GM12878 (cell line): ENCODE data around the gene VPS18. TPM values are rescaled to one million over a fixed set of nuclear protein-coding genes. Genes with fewer than 3 reads are reported as not detected.

ENCODE experiments used
- BMI1 ChIP-seq: fragments of 450-650 bp; IDR thresholded peaks from 2 replicates; pipeline ENCODE4 v1.6.1; 2016; ENCODE audit warnings: mild to moderate bottlenecking, moderate library complexity, borderline replicate concordance
- HDAC6 ChIP-seq: fragments of 200-600 bp; sonication (generic); IDR thresholded peaks from one replicate; pipeline ENCODE4 v1.8.0; 2017; ENCODE audit warnings: antibody characterized with exemption; ENCODE audit not compliant: unreplicated experiment
- MLLT1 ChIP-seq: fragments of 450-650 bp; IDR thresholded peaks from 2 replicates; pipeline ENCODE4 v1.6.1; 2016; ENCODE audit warnings: mild to moderate bottlenecking
- NR2C1 ChIP-seq: fragments of 450-650 bp; IDR thresholded peaks from 2 replicates; pipeline ENCODE4 v1.6.1; 2017; ENCODE audit warnings: antibody characterized with exemption, mild to moderate bottlenecking, moderate library complexity
- NR2C2 ChIP-seq: IDR thresholded peaks from 2 replicates; pipeline ENCODE4 v1.6.1; 2011; ENCODE audit warnings: borderline replicate concordance, low read depth; ENCODE audit not compliant: control insufficient read depth, insufficient read length
- NR2F1 ChIP-seq: fragments of 450-650 bp; conservative IDR thresholded peaks from 2 replicates; pipeline ENCODE4 v1.6.1; 2017; ENCODE audit warnings: mild to moderate bottlenecking
- PAX8 ChIP-seq: fragments of 450-650 bp; IDR thresholded peaks from 2 replicates; pipeline ENCODE4 v1.6.1; 2017; ENCODE audit warnings: mild to moderate bottlenecking, moderate library complexity
- PRDM15 ChIP-seq: fragments of 450-650 bp; formaldehyde crosslinking; IDR thresholded peaks from 2 replicates; pipeline ENCODE4 v1.4.0; 2020; ENCODE audit warnings: mild to moderate bottlenecking, moderate library complexity
- SIN3A ChIP-seq: IDR thresholded peaks from 2 replicates; pipeline ENCODE4 v1.6.1; 2012; ENCODE audit warnings: low read depth, low read length, improper control_type of control experiment
- SMARCA5 ChIP-seq: fragments of 450-650 bp; IDR thresholded peaks from 2 replicates; pipeline ENCODE4 v1.6.1; 2017; ENCODE audit warnings: mild to moderate bottlenecking
- USF2 ChIP-seq: IDR thresholded peaks from 2 replicates; pipeline ENCODE4 v1.6.1; 2011; ENCODE audit warnings: low read depth, low read length, improper control_type of control experiment, borderline replicate concordance
- ZBTB11 ChIP-seq: fragments of 450-650 bp; formaldehyde crosslinking; IDR thresholded peaks from 2 replicates; pipeline ENCODE4 v1.5.0; 2022; ENCODE audit warnings: mild to moderate bottlenecking, missing genetic modification characterization
- ZNF687 ChIP-seq: fragments of 450-650 bp; IDR thresholded peaks from 2 replicates; pipeline ENCODE4 v1.6.1; 2017; ENCODE audit warnings: mild to moderate bottlenecking, moderate library complexity
- polyA plus RNA-seq, 11 experiments: library from polyadenylated mRNA; depleted of rRNA in 4 of 11; unstranded in 6 of 11; stranded (reverse) in 5 of 11; fragments of >200 nt; fragmentation: Nextera tagmentation in 4 of 11; fragmentation: Illumina TruSeq in 1 of 11; extraction: Ambion mirVana in 4 of 11; extraction: Trizol in 1 of 11; gene quantifications; 1 replicate in 1 of 11; 2 replicates in 10 of 11; pipeline versions ENCODE4 v1.2.1 to v1.2.3, GENCODE V29; 2011 to 2016; ENCODE audit warnings: inconsistent platforms in 2 of 11, missing spikeins in 2 of 11, low read depth in 1 of 11
- total RNA-seq, 4 experiments: library from RNA; depleted of rRNA in 3 of 4; stranded (reverse); fragments of >200 nt in 3 of 4; fragmentation: Illumina TruSeq in 1 of 4; extraction: Trizol in 1 of 4; gene quantifications; 2 replicates each; pipeline versions ENCODE4 v1.2.1 to v1.2.3, GENCODE V29; 2013 to 2021

The VPS18 gene
- total and polyA plus RNA-seq, 10 of the 15 experiments (the other 5 are each of a cell fraction or from before 2014, with no cell fraction given) = 0.71 to 20.4 (median 10.6) TPM

GRCh38 chr15:40952901-40953712 lies 58.9 kb downstream of the VPS18 start, which contains the start of gene CHAC1 (continued):
- TF ChIP-seq USF2 (no peak), NR2C1 (no peak), NR2F1 (peak; percentile 32; the same call in 1 of the 2 replicates), PRDM15 (CRISPR knock-in tag) (no peak), ZNF687 (no peak), SIN3A (0 out of 2 replicates have a peak, but pooled peaks have one; percentile 31), HDAC6 (no peak), PAX8 (no peak), MLLT1 (no peak), SMARCA5 (no peak), BMI1 (no peak), ZBTB11 (no peak), NR2C2 (no peak)
